A673 (cell line): ENCODE results near the gene SLC9A8. TPM values are rescaled to one million over a fixed set of nuclear protein-coding genes. Genes with fewer than 3 reads are reported as not detected.

ENCODE experiments used
- BruUV-seq: library from RNA; stranded (reverse); fragments of 400-500 nt; replicated peaks from 2 replicates; lab custom pipeline; 2021; lab: Mats Ljungman, UMichigan
- CTCF ChIA-PET: fragments of 300-600 bp; sonication (Branson Sonifier 250); formaldehyde crosslinking; loops from one replicate; lab custom pipeline; 2022; ENCODE audit warnings: antibody characterized with exemption; lab: Charles Lee
- POLR2A ChIA-PET: fragments of 300-600 bp; sonication (Branson Sonifier 250); formaldehyde crosslinking; loops from one replicate; lab custom pipeline; 2022; ENCODE audit warnings: antibody characterized with exemption; ENCODE audit not compliant: low non-redundant PET; lab: Charles Lee
- DNase-seq: peaks from one replicate; pipeline ENCODE4 v3.0.0-alpha.2; 2015; ENCODE audit warnings: low spot score
- H3K27ac ChIP-seq: fragments of 200-600 bp; sonication (generic); 2 replicates; pipeline ENCODE4 v1.5.1; 2016; ENCODE audit warnings: mixed run types, low read depth, mild to moderate bottlenecking, mixed read lengths, antibody characterized with exemption, low read length; ENCODE audit not compliant: poor library complexity, severe bottlenecking
- H3K27me3 ChIP-seq: fragments of 200-600 bp; sonication (generic); replicated peaks from 2 replicates; pipeline ENCODE4 v1.6.1; 2017; ENCODE audit warnings: mixed run types, low read depth, mild to moderate bottlenecking, mixed read lengths, antibody characterized with exemption, low read length; ENCODE audit not compliant: insufficient read depth, poor library complexity
- H3K36me3 ChIP-seq: fragments of 200-600 bp; sonication (generic); 2 replicates; pipeline ENCODE4 v1.6.1; 2016; ENCODE audit warnings: mixed run types, mild to moderate bottlenecking, mixed read lengths, antibody characterized with exemption, low read length; ENCODE audit not compliant: insufficient read depth, poor library complexity, severe bottlenecking
- H3K4me1 ChIP-seq: fragments of 200-600 bp; sonication (generic); 2 replicates; pipeline ENCODE4 v1.6.1; 2017; ENCODE audit warnings: mixed run types, mild to moderate bottlenecking, mixed read lengths, antibody characterized with exemption, low read length; ENCODE audit not compliant: insufficient read depth, poor library complexity, severe bottlenecking
- H3K4me3 ChIP-seq: fragments of 200-600 bp; sonication (generic); 2 replicates; pipeline ENCODE4 v1.5.1; 2016; ENCODE audit warnings: low read depth, mixed run types, mild to moderate bottlenecking, mixed read lengths, low read length; ENCODE audit not compliant: poor library complexity, severe bottlenecking
- H3K9me3 ChIP-seq: fragments of 200-600 bp; sonication (generic); 2 replicates; pipeline ENCODE4 v1.6.1; 2016; ENCODE audit warnings: mixed run types, low read depth, mild to moderate bottlenecking, mixed read lengths, antibody characterized with exemption, low read length; ENCODE audit not compliant: poor library complexity, severe bottlenecking
- EZH2 ChIP-seq: fragments of 200-600 bp; sonication (generic); IDR thresholded peaks from 2 replicates; pipeline ENCODE4 v1.6.1; 2017; ENCODE audit warnings: borderline replicate concordance, low read depth, mild to moderate bottlenecking, mixed read lengths, antibody characterized with exemption, low read length; ENCODE audit not compliant: poor library complexity, severe bottlenecking
- intact Hi-C: fragments of 100-400 bp; cut with micrococcal nuclease; formaldehyde crosslinking; loops from one replicate; pipeline ENCODE4 v1.10.0; 2022; ENCODE audit not compliant: unreplicated experiment
- total RNA-seq: library from RNA; stranded (reverse); gene quantifications from 2 replicates; pipeline ENCODE4 v1.2.3, GENCODE V29; 2021
- TF ChIP-seq, protein P1 (sequence below): fragments of 300-800, 200-600 bp; sonication (generic); conservative IDR thresholded peaks from 2 replicates; pipeline ENCODE4 v1.5.1; 2017; ENCODE audit warnings: low read depth, mild to moderate bottlenecking, antibody characterized with exemption, low read length, moderate library complexity, mixed read lengths

SLC9A8 gene
- total RNA-seq, 1 experiment from 2014 or later, result 9.8 TPM

- no peaks in the 10 kb centered on the region for H3K27me3 ChIP-seq
- DNase-seq, result no peak
- no peak for TF ChIP-seq EZH2
- TF ChIP-seq, protein P1, sequence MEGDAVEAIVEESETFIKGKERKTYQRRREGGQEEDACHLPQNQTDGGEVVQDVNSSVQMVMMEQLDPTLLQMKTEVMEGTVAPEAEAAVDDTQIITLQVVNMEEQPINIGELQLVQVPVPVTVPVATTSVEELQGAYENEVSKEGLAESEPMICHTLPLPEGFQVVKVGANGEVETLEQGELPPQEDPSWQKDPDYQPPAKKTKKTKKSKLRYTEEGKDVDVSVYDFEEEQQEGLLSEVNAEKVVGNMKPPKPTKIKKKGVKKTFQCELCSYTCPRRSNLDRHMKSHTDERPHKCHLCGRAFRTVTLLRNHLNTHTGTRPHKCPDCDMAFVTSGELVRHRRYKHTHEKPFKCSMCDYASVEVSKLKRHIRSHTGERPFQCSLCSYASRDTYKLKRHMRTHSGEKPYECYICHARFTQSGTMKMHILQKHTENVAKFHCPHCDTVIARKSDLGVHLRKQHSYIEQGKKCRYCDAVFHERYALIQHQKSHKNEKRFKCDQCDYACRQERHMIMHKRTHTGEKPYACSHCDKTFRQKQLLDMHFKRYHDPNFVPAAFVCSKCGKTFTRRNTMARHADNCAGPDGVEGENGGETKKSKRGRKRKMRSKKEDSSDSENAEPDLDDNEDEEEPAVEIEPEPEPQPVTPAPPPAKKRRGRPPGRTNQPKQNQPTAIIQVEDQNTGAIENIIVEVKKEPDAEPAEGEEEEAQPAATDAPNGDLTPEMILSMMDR, result no peak
- CTCF ChIA-PET, result no interaction called here
- H3K4me1 ChIP-seq, result no peaks in the 10 kb centered on the region
- no peak overlapping the region for H3K4me3 ChIP-seq
- no peaks in the 10 kb centered on the region for H3K9me3 ChIP-seq
- POLR2A ChIA-PET, result no interaction called here
- intact Hi-C loops, result no loop called here
- H3K27ac ChIP-seq, result no peak overlapping the region
- no peaks in the 10 kb centered on the region for H3K36me3 ChIP-seq
- no TSS peak for BruUV-seq
Measured at GRCh38 chr20:49796600-49797343, 15.9 kb upstream of the SLC9A8 start.

GRCh38 chr20:49797344-49797615, 15.3 kb upstream of the SLC9A8 start:
- BruUV-seq, result no TSS peak
- H3K27me3 ChIP-seq, result no peaks in the 10 kb centered on the region
- no peak for DNase-seq
- H3K4me3 ChIP-seq, result no peak overlapping the region
- intact Hi-C loops, result no loop called here
- POLR2A ChIA-PET, result no interaction called here
- H3K36me3 ChIP-seq, result no peaks in the 10 kb centered on the region
- no peaks in the 10 kb centered on the region for H3K4me1 ChIP-seq
- no peak for TF ChIP-seq EZH2
- TF ChIP-seq, protein P1, result no peak
- CTCF ChIA-PET, result no interaction called here
- no peaks in the 10 kb centered on the region for H3K9me3 ChIP-seq
- no peak overlapping the region for H3K27ac ChIP-seq

DNA sequence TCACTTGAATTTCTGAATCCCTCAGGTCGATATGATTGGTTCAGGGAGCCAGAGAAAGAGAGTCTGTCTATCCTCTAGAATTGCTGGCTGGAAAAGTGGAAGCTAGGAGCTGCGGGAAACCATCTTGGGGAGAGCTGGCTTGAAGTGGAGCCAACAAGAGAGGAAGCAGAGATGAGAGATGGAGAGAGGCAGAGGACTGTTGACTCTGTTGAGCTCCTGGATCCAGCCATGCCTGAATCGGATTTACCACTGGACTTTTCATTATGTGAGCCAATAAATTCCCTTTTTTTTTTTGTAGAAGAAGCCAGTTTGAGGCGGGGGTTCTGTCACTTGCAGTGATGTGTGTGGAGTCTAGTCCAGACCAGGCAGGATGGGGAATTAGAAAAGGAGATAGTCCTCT, 13.9 kb upstream of the SLC9A8 start:
- TF ChIP-seq, protein P1, result no peak
- no peak for TF ChIP-seq EZH2
- no peaks in the 10 kb centered on the region for H3K4me1 ChIP-seq
- intact Hi-C loops, result no loop called here
- BruUV-seq, result no TSS peak
- DNase-seq, result no peak
- H3K9me3 ChIP-seq, result no peaks in the 10 kb centered on the region
- CTCF ChIA-PET, result no interaction called here
- no peak overlapping the region for H3K4me3 ChIP-seq
- POLR2A ChIA-PET, result no interaction called here
- H3K36me3 ChIP-seq, result no peaks in the 10 kb centered on the region
- no peak overlapping the region for H3K27ac ChIP-seq
- no peaks in the 10 kb centered on the region for H3K27me3 ChIP-seq
